Epithelial cell of esophagus (primary cell): ENCODE results near the gene TUBB2A.
"Not testable (repeated sequence)": the region's sequence is repeated elsewhere in the genome, so short reads cannot be mapped to it uniquely, and the experiment has no call there.

Experiments used
- DNase-seq: peaks from one replicate; pipeline ENCODE4 v3.0.0; 2010; ENCODE audit warnings: low read depth
- H3K4me3 ChIP-seq: 2 replicates; pipeline ENCODE4 v1.5.1; 2011; ENCODE audit warnings: mild to moderate bottlenecking, low read length, control low read depth
- CTCF ChIP-seq: IDR thresholded peaks from 2 replicates; pipeline ENCODE4 v1.5.1; 2011; ENCODE audit warnings: low read depth, mild to moderate bottlenecking, low read length, control low read depth, inconsistent platforms; ENCODE audit not compliant: insufficient read depth; ENCODE audit errors: missing control alignments

The TUBB2A gene

GRCh38 chr6:3200682-3201081 is 43.3 kb upstream of the TUBB2A start:
- H3K4me3 ChIP-seq = no peak overlapping the region
- DNase-seq = no peak
- TF ChIP-seq CTCF = no peak

- DNase-seq = no peak
- H3K4me3 ChIP-seq = no peak overlapping the region
These were observed 42.0 kb upstream of the TUBB2A start for GRCh38 chr6:3199382-3199781.

GRCh38 chr6:3197734-3198133 is 40.4 kb upstream of the TUBB2A start:
- DNase-seq, H3K4me3 ChIP-seq: not testable (repeated sequence)

More at GRCh38 chr6:3199382-3199781, 42.0 kb upstream of the TUBB2A start:
- TF ChIP-seq CTCF = no peak

- TF ChIP-seq CTCF = no peak
- DNase-seq = no peak
- no peak overlapping the region for H3K4me3 ChIP-seq
These were observed 39.4 kb upstream of the TUBB2A start for GRCh38 chr6:3196770-3197169.

GRCh38 chr6:3195695-3196497 is 38.6 kb upstream of the TUBB2A start:
- H3K4me3 ChIP-seq = no peak overlapping the region
- no peak for DNase-seq
- no peak for TF ChIP-seq CTCF

- H3K4me3 ChIP-seq = no peak overlapping the region
- DNase-seq = no peak
- no peak for TF ChIP-seq CTCF
These were observed 38.0 kb upstream of the TUBB2A start for GRCh38 chr6:3195420-3195694.

- TF ChIP-seq CTCF = no peak
- H3K4me3 ChIP-seq = no peak overlapping the region
- no peak for DNase-seq
These were observed 37.4 kb upstream of the TUBB2A start for GRCh38 chr6:3194535-3195419.
